Measurements from ENCODE around the gene DIRAS1. TPM values are rescaled to one million over a fixed set of nuclear protein-coding genes. Genes with fewer than 3 reads are reported as not detected.

The DIRAS1 gene
- total and polyA plus RNA-seq, 4 donors = 0.01 to 0.09 (median 0.08) TPM; not detected in 1

DNA sequence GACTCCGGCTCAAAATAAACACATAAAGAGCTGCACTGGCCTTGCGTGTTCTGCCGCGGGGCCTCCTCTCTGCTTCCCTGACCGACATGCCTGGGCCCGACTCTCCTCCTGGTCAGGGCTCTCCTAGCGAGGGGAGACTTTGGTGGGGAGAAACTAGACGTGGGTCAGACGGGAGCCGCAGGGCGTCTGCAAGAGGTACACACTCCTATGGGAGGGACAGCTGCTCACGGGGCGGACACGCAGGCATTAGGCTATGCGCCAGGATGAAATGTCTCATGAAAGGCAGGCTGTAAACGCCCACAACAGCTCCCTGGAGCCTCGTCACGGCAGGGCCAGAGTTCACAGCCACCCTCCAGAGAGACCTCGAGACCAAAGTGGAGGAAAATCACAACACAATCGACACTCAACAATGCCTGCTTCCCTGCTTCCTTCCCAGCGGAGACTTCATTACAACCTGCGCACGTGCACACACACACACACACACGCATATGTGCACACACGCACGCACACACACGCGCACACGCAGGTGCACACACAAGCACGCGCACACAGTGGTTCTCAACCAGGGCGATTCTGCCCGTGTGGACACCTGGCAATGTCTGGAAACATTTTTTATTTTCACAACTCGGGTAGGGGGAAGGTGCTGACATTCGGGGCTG is 12.9 kb upstream of the DIRAS1 start:
- TF ChIP-seq FOXA1 (IDR thresholded peaks at IDR 0.05) = no peak
- TF ChIP-seq, protein P1, sequence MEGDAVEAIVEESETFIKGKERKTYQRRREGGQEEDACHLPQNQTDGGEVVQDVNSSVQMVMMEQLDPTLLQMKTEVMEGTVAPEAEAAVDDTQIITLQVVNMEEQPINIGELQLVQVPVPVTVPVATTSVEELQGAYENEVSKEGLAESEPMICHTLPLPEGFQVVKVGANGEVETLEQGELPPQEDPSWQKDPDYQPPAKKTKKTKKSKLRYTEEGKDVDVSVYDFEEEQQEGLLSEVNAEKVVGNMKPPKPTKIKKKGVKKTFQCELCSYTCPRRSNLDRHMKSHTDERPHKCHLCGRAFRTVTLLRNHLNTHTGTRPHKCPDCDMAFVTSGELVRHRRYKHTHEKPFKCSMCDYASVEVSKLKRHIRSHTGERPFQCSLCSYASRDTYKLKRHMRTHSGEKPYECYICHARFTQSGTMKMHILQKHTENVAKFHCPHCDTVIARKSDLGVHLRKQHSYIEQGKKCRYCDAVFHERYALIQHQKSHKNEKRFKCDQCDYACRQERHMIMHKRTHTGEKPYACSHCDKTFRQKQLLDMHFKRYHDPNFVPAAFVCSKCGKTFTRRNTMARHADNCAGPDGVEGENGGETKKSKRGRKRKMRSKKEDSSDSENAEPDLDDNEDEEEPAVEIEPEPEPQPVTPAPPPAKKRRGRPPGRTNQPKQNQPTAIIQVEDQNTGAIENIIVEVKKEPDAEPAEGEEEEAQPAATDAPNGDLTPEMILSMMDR (IDR thresholded peaks at IDR 0.05; ENCODE audit: low read depth, low read length, missing input control) = no peak
- TF ChIP-seq HNF4A (conservative IDR thresholded peaks at IDR 0.05) = no peak
- no peak for TF ChIP-seq FOXA2 (IDR thresholded peaks at IDR 0.05)
- TF ChIP-seq, protein P2, sequence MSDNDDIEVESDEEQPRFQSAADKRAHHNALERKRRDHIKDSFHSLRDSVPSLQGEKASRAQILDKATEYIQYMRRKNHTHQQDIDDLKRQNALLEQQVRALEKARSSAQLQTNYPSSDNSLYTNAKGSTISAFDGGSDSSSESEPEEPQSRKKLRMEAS (IDR thresholded peaks at IDR 0.05) = no peak
- TF ChIP-seq GABPA (IDR thresholded peaks at IDR 0.05 in 1 of 2, conservative IDR thresholded peaks at IDR 0.05 in 1 of 2) = no peak
- TF ChIP-seq YY1 (IDR thresholded peaks at IDR 0.05) = no peak
- no peak for TF ChIP-seq SP1 (IDR thresholded peaks at IDR 0.05)
- TF ChIP-seq, protein P3, sequence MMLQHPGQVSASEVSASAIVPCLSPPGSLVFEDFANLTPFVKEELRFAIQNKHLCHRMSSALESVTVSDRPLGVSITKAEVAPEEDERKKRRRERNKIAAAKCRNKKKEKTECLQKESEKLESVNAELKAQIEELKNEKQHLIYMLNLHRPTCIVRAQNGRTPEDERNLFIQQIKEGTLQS (IDR thresholded peaks at IDR 0.05) = no peak
- TF ChIP-seq EGR1 (IDR thresholded peaks at IDR 0.05; ENCODE audit: low read depth in 2 of 2) = no peak
- TF ChIP-seq, protein P4, sequence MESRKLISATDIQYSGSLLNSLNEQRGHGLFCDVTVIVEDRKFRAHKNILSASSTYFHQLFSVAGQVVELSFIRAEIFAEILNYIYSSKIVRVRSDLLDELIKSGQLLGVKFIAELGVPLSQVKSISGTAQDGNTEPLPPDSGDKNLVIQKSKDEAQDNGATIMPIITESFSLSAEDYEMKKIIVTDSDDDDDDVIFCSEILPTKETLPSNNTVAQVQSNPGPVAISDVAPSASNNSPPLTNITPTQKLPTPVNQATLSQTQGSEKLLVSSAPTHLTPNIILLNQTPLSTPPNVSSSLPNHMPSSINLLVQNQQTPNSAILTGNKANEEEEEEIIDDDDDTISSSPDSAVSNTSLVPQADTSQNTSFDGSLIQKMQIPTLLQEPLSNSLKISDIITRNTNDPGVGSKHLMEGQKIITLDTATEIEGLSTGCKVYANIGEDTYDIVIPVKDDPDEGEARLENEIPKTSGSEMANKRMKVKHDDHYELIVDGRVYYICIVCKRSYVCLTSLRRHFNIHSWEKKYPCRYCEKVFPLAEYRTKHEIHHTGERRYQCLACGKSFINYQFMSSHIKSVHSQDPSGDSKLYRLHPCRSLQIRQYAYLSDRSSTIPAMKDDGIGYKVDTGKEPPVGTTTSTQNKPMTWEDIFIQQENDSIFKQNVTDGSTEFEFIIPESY (IDR thresholded peaks at IDR 0.05) = no peak
- no peak for TF ChIP-seq RXRA (IDR thresholded peaks at IDR 0.05)
- TF ChIP-seq RAD21 (IDR thresholded peaks at IDR 0.05) = no peak
- TF ChIP-seq, protein P5, sequence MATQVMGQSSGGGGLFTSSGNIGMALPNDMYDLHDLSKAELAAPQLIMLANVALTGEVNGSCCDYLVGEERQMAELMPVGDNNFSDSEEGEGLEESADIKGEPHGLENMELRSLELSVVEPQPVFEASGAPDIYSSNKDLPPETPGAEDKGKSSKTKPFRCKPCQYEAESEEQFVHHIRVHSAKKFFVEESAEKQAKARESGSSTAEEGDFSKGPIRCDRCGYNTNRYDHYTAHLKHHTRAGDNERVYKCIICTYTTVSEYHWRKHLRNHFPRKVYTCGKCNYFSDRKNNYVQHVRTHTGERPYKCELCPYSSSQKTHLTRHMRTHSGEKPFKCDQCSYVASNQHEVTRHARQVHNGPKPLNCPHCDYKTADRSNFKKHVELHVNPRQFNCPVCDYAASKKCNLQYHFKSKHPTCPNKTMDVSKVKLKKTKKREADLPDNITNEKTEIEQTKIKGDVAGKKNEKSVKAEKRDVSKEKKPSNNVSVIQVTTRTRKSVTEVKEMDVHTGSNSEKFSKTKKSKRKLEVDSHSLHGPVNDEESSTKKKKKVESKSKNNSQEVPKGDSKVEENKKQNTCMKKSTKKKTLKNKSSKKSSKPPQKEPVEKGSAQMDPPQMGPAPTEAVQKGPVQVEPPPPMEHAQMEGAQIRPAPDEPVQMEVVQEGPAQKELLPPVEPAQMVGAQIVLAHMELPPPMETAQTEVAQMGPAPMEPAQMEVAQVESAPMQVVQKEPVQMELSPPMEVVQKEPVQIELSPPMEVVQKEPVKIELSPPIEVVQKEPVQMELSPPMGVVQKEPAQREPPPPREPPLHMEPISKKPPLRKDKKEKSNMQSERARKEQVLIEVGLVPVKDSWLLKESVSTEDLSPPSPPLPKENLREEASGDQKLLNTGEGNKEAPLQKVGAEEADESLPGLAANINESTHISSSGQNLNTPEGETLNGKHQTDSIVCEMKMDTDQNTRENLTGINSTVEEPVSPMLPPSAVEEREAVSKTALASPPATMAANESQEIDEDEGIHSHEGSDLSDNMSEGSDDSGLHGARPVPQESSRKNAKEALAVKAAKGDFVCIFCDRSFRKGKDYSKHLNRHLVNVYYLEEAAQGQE (IDR thresholded peaks at IDR 0.05) = no peak
- TF ChIP-seq JUND (IDR thresholded peaks at IDR 0.05) = no peak
- no peak for TF ChIP-seq NR2F2 (IDR thresholded peaks at IDR 0.05)
- TF ChIP-seq HNF4G (IDR thresholded peaks at IDR 0.05) = no peak
- TF ChIP-seq TAF1 (conservative IDR thresholded peaks at IDR 0.05) = no peak
- WGBS = 88% methylated on average over 35 of the region's 35 CpGs
- Histone ChIP-seq H3K9me3 (ENCODE audit: control insufficient read depth in 4 of 4, low read length in 3 of 4) (peaks cover 0 to 2% (median 0%) of the 10 kb centered on the region in 4 donors), H3K36me3 (ENCODE audit: control insufficient read depth in 4 of 4, insufficient read depth in 3 of 4, low read depth in 1 of 4, low read length in 3 of 4) (peaks cover 5 to 30% (median 9%) of the 10 kb centered on the region in 4 donors), H3K27me3 (ENCODE audit: control insufficient read depth in 4 of 4, insufficient read depth in 4 of 4, low read length in 3 of 4) (no peaks in the 10 kb centered on the region), H3K4me3 (ENCODE audit: low read depth in 1 of 3, low read length in 3 of 3) (no peak overlapping the region), H3K27ac (ENCODE audit: low read depth in 1 of 2, low read length in 2 of 2) (no peak overlapping the region), H3K9ac (ENCODE audit: low read depth in 1 of 2, low read length in 2 of 2) (no peak overlapping the region), H3K4me1 (ENCODE audit: control insufficient read depth in 4 of 4, insufficient read depth in 4 of 4, low read length in 3 of 4) (peaks cover 1 to 6% (median 2%) of the 10 kb centered on the region in 4 donors)
- no peak for DNase-seq (ENCODE audit: low spot score)

Data from liver (tissue), 9 donors.